Activated effector memory CD4-positive, alpha-beta T cell treated with Interleukin-2 at 50 U/mL for 16 hours (primary cell): ENCODE results near the gene ALDH16A1.
A peak's percentile ranks its signal among the peaks of the same experiment; 100 is the strongest.

Experiments used
- DNase-seq: peaks from one replicate; pipeline ENCODE4 v3.0.0-alpha.2; 2020

Gene ALDH16A1

GRCh38 chr19:49453013-49453756, at the start of gene ALDH16A1:
Gene ALDH16A1 (plus strand): TSS chr19:49453225. CDS start chr19:49453332, 107 bp downstream.
- peak; percentile 96 for DNase-seq

- DNase-seq = no peak
Observed at GRCh38 chr19:49403404-49404187, 49.4 kb upstream of the ALDH16A1 start.

GRCh38 chr19:49407079-49407478, 45.9 kb upstream of the ALDH16A1 start:
- no peak for DNase-seq

GRCh38 chr19:49407482-49408015, 45.5 kb upstream of the ALDH16A1 start:
- no peak for DNase-seq

DNA sequence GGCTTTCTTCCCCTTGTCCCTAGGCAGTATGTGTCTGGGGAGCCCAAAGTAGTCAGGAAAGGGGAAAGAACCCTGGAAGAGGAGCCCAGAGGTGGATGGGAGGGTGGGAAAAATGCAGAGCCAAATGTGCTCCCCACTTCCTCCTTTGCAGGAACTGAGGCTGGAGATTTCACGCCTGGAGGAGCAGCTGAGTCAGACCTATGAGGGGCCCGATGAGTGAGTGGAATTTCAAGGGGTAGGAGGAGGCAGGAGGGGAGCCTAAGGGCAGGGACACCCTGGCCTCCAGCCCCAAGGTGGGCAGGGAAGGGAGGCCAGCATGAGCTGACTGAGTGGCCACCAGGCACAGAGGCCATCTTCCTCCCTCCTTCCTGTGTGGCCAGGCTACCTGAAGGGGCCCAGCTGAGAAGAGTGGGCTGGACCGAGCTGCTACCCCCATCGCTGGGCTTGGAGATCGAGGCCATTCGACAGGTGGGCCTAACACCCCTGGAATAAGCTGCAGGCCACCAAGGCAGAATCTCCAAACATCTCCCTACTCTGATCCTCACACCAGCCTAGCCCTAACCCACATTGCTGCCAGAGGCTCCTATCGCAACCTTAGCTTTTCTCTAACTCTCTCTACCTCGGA, 44.1 kb upstream of the ALDH16A1 start:
- DNase-seq = no peak

DNA sequence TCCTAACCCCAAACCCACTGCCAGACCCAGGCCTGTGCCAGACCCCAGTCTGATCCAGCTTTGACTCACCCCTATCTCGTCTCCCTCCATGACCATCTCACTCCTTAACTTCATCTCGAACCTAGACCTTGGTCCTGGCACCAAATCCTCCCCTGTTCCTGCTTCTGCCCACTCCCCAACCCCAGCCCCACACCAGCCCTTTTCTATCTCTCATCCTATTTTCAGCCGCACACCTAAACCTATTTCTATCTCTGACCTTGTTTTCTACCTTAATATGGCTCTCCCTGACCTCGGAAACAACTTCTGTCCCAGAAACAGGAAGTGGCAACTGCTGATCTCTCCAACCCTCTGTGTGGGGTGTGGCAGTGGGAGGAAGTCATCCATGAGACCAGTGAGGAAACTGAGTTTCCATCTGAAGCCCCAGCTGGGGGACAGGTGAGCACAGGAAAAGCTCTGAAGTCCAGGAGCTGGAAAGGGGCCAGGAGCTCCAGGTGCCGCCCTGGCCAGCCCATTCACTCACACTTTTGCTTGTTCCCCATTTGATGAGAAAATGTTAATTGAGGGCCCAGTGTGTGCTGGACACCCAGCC, 43.5 kb upstream of the ALDH16A1 start:
- DNase-seq = no peak

- DNase-seq = no peak
Observed at GRCh38 chr19:49411681-49412326, 41.2 kb upstream of the ALDH16A1 start.

GRCh38 chr19:49413348-49413747, 39.7 kb upstream of the ALDH16A1 start:
- DNase-seq = no peak

GRCh38 chr19:49414256-49414655, 38.8 kb upstream of the ALDH16A1 start:
- no peak for DNase-seq

DNA sequence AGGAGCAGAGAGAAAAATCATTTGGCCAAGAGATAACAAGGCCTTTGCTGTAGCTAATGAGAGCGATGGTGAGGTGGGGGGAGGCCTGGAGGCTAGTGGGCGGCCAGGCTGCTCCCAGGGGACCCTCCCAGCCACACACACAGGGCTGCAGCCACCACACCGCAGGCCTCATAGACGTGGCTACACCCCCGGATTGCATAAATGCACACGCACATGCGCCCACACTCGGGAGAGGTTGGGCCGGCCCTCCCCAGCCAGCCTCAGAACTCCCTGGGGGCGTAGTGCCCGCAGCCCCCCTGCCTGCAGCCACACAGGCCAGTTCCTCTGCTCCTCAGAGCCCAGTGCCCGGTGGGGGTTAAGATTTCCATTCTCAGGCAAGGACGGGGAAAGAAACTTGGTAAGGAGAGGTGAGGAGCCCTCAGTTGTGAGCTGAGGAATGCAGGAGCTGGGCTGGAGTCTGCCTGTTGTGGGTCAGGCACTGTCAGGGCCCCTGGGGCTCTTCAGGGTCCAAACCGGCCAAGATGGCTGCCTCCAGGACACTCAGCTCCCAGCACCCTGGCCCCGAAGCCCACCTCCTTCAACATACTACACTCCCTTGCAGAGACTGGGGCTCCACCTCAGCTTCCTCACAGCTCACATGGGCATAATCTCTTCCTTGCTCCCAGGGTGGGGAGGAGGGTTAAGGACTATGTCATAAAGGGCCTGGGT, 37.8 kb upstream of the ALDH16A1 start:
- no peak for DNase-seq

DNA sequence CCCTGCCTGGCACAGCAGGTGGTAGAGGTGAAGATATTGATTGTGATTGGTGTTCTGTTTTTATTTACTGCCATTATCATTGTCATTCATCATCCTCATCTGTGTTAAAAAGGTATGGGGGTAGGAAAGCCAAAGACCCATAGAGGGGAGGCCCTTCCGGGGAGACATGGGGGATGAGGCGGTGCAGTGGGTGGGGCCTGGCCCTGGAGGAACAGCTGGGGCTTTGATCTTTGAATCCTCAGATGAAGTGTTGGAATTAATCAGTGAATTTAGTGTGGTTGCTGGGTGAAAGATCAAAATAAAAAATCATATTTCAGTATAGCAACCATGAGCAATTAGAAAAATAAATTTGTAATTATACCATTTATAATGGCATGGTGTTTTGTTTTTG, 37.2 kb upstream of the ALDH16A1 start:
- DNase-seq = no peak

GRCh38 chr19:49417088-49417487, 35.9 kb upstream of the ALDH16A1 start:
- DNase-seq = no peak

GRCh38 chr19:49418511-49418910, 34.5 kb upstream of the ALDH16A1 start:
- no peak for DNase-seq

GRCh38 chr19:49419173-49419572, 33.9 kb upstream of the ALDH16A1 start:
- DNase-seq = no peak

DNA sequence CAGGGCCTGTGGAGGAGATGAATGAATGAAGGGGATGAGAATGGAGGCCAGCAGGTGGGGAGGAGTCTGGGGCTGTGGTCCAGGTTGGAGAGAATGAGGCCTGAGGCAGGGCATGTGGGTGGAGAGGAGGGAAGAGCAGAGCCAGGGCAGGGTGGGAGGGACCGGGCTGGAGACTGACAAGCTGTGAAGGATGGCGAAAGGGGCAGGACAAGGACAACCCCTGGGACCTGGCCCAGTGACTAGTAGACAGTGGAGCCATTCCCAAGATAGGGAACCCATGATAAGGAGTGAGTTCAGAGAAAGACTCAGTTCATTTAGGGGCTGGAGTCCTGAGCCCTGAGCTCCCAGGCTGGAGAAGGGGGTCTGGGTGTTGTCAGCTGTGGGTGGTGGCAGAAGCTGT, 32.8 kb upstream of the ALDH16A1 start:
- no peak for DNase-seq

DNA sequence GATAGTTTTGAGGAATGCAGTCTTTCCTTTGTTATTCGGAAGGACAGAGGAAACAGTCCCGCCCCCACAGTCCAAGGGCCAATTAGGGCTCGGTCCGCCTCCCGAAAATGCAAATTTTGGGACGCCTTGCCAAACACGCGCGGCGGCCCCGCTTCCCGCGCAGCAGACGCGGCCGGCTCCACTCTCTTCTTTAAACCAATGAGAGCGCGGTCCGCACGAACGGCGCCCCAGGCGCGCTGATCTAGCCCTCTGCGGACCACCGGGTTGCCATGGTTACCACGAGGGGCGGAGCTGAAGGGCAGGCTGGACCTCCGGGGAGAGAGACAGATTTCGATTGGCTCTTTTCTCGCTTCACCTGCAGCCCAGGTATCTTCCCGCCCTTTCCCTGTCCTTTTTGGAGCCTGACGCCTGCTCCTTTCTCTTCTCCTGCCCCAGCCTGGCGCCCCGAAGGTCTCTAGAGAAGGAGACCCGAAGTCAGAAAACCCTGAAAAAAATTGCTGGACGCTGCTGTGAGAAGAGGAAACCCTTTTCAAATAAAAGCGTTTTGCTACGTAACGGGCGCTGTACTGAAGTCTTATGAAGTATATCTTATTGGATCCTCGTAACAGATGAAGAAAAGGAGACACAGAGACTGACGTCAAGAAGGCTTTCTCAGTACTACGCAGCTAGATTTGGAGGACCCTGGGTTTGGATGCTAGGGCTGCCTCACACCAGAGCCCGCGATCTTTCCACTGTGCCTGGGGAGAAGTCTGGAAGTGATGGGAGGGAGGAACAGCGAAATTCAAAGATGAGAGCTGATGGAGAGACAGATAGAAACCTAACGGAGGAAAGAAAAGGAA, 31.8 kb upstream of the ALDH16A1 start:
- no peak for DNase-seq

GRCh38 chr19:49421878-49422202, 31.2 kb upstream of the ALDH16A1 start:
- DNase-seq = no peak

DNA sequence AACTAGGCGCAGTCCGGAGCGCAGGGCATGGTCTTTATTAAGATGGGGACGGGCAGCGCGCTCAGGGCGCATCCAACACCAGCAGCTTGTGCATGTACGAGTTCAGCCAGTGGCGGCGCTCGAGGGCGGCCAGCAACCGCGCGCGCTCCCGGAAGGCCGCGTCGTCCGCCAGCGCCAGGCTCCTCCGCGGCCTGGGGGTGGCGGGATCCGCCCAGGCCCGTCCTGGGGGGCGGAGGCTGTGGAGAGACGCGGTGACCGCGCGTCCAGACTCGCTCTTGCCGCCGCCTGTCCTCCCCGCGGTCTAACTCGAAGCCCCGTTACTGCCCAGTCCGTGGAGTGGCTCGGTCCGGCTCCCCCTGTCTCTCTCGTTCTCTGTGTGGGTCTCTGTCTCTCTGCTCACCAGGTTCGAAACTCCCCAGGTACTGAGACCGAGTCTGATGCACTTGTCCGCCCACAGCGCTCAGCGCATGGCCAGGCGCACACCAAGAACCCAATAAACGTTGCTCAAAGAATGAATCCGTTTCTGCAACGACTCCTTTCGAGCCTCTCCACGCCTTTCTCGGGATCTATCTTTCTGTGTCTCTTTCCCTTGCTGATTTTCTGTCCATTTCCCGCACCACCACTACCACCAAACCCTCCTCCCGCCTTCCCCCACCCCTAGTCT, 30.5 kb upstream of the ALDH16A1 start:
- DNase-seq = peak; percentile 30

DNA sequence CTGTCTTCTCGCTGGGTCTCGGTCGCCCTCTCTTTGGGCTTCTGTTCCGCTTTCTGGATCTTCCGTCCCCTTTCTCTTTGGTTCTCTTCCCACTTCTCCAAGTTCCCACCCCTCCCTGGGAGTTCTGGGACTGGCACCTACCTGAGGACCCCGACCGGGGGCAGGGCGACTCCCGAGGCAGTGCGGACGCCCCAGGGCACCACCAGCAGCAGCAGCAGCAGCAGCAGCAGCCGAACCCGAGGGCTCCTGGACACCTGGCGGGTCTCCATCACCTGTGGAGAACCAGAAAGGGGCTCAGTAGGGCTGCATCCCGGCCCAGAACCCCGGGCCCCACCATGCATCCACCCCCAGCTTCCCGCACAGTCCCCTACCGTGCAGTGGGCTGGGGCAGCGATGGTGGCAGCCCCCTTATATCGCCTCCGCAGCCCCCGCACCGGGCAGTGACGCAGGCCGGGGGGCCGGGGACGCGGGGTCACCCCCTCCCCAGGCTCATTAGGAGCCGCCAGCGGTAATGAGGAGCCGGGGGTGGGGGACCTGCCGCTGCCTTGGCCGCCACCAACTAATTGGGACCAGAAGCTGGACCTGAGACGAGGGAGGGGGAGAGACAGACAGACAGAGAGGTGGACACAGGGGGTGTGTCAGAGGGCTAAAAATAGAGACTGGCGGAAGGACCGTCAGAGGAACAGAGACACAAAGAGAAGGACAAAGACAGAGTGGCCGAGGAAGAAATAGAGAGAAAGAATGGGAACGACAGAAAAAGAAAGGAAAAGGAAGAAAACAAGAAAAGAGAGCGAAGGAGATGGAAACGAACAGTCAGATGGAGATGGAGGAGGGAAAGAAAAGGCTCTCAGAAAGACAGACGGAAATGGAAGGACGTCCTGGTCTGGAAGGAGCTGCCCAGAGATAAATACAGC, 29.7 kb upstream of the ALDH16A1 start, which contains the start of gene PTH2:
Gene PTH2, minus strand, starts transcription at position 371 of the 914 bp plus-strand sequence. Its CDS starts 102 bp downstream, at position 269.
- DNase-seq = no peak

- no peak for DNase-seq
Observed at GRCh38 chr19:49423985-49424303, 29.1 kb upstream of the ALDH16A1 start.
